ENCODE data around the gene GOLGA8K.
"Not testable (repeated sequence)": the region's sequence is repeated elsewhere in the genome, so short reads cannot be mapped to it uniquely, and the experiment has no call there.

GRCh38 chr15:32440445-32440977, 37.4 kb upstream of the GOLGA8K start:
- TF ChIP-seq EZH2 (IDR thresholded peaks at IDR 0.05; ENCODE audit: low read depth, unreplicated experiment); CTCF (conservative IDR thresholded peaks at IDR 0.05; ENCODE audit: low read depth in 2 of 2); CREB1 (CRISPR knock-in tag; IDR thresholded peaks at IDR 0.05; ENCODE audit: low read depth); EZH2phosphoT487 (IDR thresholded peaks at IDR 0.05; ENCODE audit: unreplicated experiment); POLR2AphosphoS5 (IDR thresholded peaks at IDR 0.05; ENCODE audit: low read depth); ZNF331 (CRISPR knock-in tag; IDR thresholded peaks at IDR 0.05; ENCODE audit: low read depth); REST (IDR thresholded peaks at IDR 0.05; ENCODE audit: unreplicated experiment): not testable (repeated sequence)

All from GM23338 (cell line).